Spleen (tissue), 11 donors: ENCODE results near the gene CRMP1. TPM values are rescaled to one million over a fixed set of nuclear protein-coding genes. Genes with fewer than 3 reads are reported as not detected.

Experiments used
- DNase-seq: peaks from one replicate; pipeline ENCODE4 v3.0.0-alpha.2; 2020
- H3K27ac ChIP-seq, 8 donors: fragments of 200-600 bp; sonication (generic) in 7 of 8; 1 replicate in 4 of 8; 2 replicates in 4 of 8; pipeline versions ENCODE4 v1.5.0 to v1.8.0; 2016 to 2021; ENCODE audit warnings: inconsistent platforms in 4 of 8, mild to moderate bottlenecking in 4 of 8, moderate library complexity in 1 of 8
- H3K27me3 ChIP-seq, 7 donors: fragments of 200-600 bp; sonication (generic) in 6 of 7; replicated peaks in 1 of 7; 1 replicate in 4 of 7; 2 replicates in 3 of 7; pipeline versions ENCODE4 v1.5.0 to v1.8.0; 2016 to 2021; ENCODE audit warnings: inconsistent platforms in 3 of 7, mild to moderate bottlenecking in 1 of 7
- H3K36me3 ChIP-seq, 6 donors: fragments of 200-600 bp; sonication (generic) in 5 of 6; 1 replicate in 4 of 6; 2 replicates in 2 of 6; pipeline versions ENCODE4 v1.5.0 to v1.8.0; 2016 to 2021; ENCODE audit warnings: inconsistent platforms in 2 of 6
- H3K4me1 ChIP-seq, 6 donors: fragments of 200-600 bp; sonication (generic) in 5 of 6; 1 replicate in 3 of 6; 2 replicates in 3 of 6; pipeline versions ENCODE4 v1.5.0 to v1.8.0; 2016 to 2021; ENCODE audit warnings: inconsistent platforms in 3 of 6
- H3K4me3 ChIP-seq, 8 donors: fragments of 200-600 bp; sonication (generic) in 7 of 8; 1 replicate in 4 of 8; 2 replicates in 4 of 8; pipeline versions ENCODE4 v1.5.0 to v1.8.0; 2016 to 2021; ENCODE audit warnings: inconsistent platforms in 4 of 8, mild to moderate bottlenecking in 4 of 8, moderate library complexity in 2 of 8
- H3K9me3 ChIP-seq, 8 donors: fragments of 200-600 bp; sonication (generic) in 7 of 8; 1 replicate in 4 of 8; 2 replicates in 4 of 8; pipeline versions ENCODE4 v1.5.0 to v1.8.0; 2016 to 2021; ENCODE audit warnings: inconsistent platforms in 4 of 8
- POLR2A ChIP-seq, 3 donors: fragments of 450-650 bp; IDR thresholded peaks; one replicate each; pipeline ENCODE4 v1.5.1; 2017; ENCODE audit warnings: antibody characterized with exemption in 3 of 3, mild to moderate bottlenecking in 1 of 3
- POLR2AphosphoS5 ChIP-seq, 3 donors: sonication (generic); formaldehyde crosslinking; IDR thresholded peaks; one replicate each; pipeline ENCODE4 v1.5.1; 2017; ENCODE audit warnings: antibody characterized with exemption in 3 of 3
- WGBS, 5 donors: extraction: QIAGEN DNeasy Blood & Tissue Kit in 3 of 5; methylation state at CpG; one replicate each; pipeline versions ENCODE4 v1.1.5 to v1.1.7; 2013 to 2018; 5-methylcytosine and 5-hydroxymethylcytosine counted together
- intact Hi-C: fragments of 100-400 bp; cut with DNase I; formaldehyde crosslinking; loops from one replicate; pipeline ENCODE4 v1.15.0; 2023; ENCODE audit warnings: low total_unique reads
- polyA plus RNA-seq, 3 donors: library from polyadenylated mRNA; stranded (reverse); fragments of 200-250 nt; gene quantifications; one replicate each; pipeline ENCODE4 v1.2.1, GENCODE V29; 2013
- total RNA-seq, 7 donors: library from RNA; depleted of rRNA in 3 of 7; stranded (reverse); fragments of >200 nt in 3 of 7; fragmentation: NEBNext Ultra II Directional in 4 of 7; extraction: Animal tissue kit (Norgen Biotek cat#: 25700) in 4 of 7; gene quantifications; one replicate each; pipeline versions ENCODE4 v1.1.0 to v1.2.1, GENCODE V29; 2016 to 2021
- TF ChIP-seq, protein P1 (sequence below), 11 experiments: fragments of 200-600 bp in 7 of 11; fragments of 450-650 bp in 4 of 11; sonication (generic) in 4 of 11; IDR thresholded peaks in 8 of 11; conservative IDR thresholded peaks in 3 of 11; 1 replicate in 7 of 11; 2 replicates in 4 of 11; pipeline versions ENCODE4 v1.4.0 to v1.8.0; 2016 to 2021; ENCODE audit warnings: antibody characterized with exemption in 11 of 11, inconsistent platforms in 4 of 11, mild to moderate bottlenecking in 1 of 11
- donor health status: healthy with polysubstance abuse.
- donor health status: DM: no; HTN: no; CAD: no; lungs with moderate emphysema.
- donor health status: DM: no; HTN: no; CAD: no.
- donor health status: Bipolar disorder and iron deficiency.
- donor health status: healthy.
- donor health status: DM: no; HTN: no; CAD: no.
- donor health status: DM: yes; HTN: yes; CAD: no.

The CRMP1 gene
- total and polyA plus RNA-seq, 10 donors, result 0.03 to 2.3 (median 0.85) TPM; not detected in 1

DNA sequence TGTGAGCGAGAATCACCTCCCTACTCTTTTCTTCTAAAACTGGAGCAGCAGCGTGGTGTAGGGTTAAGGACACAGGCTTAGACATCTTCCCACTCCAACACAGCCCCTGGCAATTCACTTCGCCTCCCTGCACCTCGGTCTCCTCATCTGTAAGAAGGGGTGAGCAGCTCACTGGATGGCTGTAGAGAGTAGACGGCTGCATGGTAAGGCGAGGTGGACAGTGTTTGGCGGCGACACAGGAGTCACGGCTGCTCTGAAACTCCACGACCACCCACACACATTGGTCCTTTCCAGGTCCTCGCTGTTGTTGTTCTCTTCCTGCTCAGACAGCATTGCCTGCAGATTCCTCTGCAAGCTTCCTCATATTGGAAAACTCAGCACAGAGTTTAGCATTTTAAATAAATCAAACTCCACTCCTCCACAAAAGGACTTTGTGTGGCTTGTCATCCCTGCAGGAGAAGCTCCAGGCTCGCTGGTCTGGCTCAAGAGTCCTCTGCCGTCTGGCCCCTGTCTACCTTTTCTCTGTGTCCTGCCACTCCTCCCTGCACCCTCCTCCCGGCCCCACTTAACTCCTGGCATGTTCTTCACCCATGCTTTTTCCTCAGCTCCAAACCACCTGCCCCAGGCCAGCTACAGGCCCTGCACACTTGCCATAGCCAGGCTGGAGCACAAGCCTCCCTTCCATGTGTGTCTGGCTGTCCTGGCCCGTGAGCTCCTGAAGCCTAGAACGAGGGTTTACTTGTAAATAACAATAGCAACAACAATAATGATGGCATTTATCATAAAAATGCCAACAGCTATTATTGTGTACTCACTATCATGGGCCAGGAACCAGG, 41.3 kb upstream of the CRMP1 start:
- no peaks in the 10 kb centered on the region for H3K36me3 ChIP-seq
- DNase-seq, result no peak
- peaks cover 0 to 29% (median 0%) of the 10 kb centered on the region in 7 donors for H3K27me3 ChIP-seq
- H3K27ac ChIP-seq, result no peak overlapping the region
- no peak overlapping the region for H3K4me3 ChIP-seq
- H3K9me3 ChIP-seq, result no peaks in the 10 kb centered on the region
- H3K4me1 ChIP-seq, result no peaks in the 10 kb centered on the region
- WGBS, 5 donors, result 67 to 76% (median 69%) methylated on average over 16 of the region's 16 CpGs
- TF ChIP-seq, protein P1, sequence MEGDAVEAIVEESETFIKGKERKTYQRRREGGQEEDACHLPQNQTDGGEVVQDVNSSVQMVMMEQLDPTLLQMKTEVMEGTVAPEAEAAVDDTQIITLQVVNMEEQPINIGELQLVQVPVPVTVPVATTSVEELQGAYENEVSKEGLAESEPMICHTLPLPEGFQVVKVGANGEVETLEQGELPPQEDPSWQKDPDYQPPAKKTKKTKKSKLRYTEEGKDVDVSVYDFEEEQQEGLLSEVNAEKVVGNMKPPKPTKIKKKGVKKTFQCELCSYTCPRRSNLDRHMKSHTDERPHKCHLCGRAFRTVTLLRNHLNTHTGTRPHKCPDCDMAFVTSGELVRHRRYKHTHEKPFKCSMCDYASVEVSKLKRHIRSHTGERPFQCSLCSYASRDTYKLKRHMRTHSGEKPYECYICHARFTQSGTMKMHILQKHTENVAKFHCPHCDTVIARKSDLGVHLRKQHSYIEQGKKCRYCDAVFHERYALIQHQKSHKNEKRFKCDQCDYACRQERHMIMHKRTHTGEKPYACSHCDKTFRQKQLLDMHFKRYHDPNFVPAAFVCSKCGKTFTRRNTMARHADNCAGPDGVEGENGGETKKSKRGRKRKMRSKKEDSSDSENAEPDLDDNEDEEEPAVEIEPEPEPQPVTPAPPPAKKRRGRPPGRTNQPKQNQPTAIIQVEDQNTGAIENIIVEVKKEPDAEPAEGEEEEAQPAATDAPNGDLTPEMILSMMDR (IDR thresholded peaks at IDR 0.05 in 8 of 11, conservative IDR thresholded peaks at IDR 0.05 in 3 of 11), result no peak
- TF ChIP-seq POLR2AphosphoS5 (IDR thresholded peaks at IDR 0.05) (no peak), POLR2A (IDR thresholded peaks at IDR 0.05) (no peak)
- intact Hi-C loops, result no loop called here

DNA sequence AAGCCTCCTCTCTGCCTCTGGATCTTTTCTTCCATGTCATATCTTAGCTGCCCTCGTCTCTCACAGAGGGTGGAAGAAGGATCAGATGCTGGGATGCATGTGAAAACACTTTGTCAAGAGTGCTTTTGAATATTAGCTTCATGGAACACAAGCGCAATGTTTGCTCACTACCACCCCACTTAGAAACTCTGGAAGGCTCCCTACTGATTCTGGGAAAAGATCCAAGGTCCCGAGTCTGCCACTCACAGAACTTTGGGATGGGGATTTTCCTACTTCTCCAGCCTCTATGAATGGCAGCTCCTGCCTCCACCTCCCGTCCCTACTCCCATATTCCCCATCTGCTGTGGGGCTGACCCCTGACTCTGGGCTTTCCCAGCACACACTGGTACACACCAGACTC, 40.2 kb upstream of the CRMP1 start:
- H3K27me3 ChIP-seq, result peaks cover 0 to 29% (median 0%) of the 10 kb centered on the region in 7 donors
- H3K27ac ChIP-seq, result no peak overlapping the region
- DNase-seq, result no peak
- TF ChIP-seq POLR2AphosphoS5 (IDR thresholded peaks at IDR 0.05), result no peak
- TF ChIP-seq POLR2A (IDR thresholded peaks at IDR 0.05), result no peak
- TF ChIP-seq, protein P1 (IDR thresholded peaks at IDR 0.05 in 8 of 11, conservative IDR thresholded peaks at IDR 0.05 in 3 of 11), result no peak
- no peaks in the 10 kb centered on the region for H3K9me3 ChIP-seq
- intact Hi-C loops, result no loop called here
- H3K4me1 ChIP-seq, result no peaks in the 10 kb centered on the region
- H3K36me3 ChIP-seq, result no peaks in the 10 kb centered on the region
- H3K4me3 ChIP-seq, result no peak overlapping the region
- WGBS, 5 donors, result 55 to 67% (median 62%) methylated on average over 4 of the region's 4 CpGs

DNA sequence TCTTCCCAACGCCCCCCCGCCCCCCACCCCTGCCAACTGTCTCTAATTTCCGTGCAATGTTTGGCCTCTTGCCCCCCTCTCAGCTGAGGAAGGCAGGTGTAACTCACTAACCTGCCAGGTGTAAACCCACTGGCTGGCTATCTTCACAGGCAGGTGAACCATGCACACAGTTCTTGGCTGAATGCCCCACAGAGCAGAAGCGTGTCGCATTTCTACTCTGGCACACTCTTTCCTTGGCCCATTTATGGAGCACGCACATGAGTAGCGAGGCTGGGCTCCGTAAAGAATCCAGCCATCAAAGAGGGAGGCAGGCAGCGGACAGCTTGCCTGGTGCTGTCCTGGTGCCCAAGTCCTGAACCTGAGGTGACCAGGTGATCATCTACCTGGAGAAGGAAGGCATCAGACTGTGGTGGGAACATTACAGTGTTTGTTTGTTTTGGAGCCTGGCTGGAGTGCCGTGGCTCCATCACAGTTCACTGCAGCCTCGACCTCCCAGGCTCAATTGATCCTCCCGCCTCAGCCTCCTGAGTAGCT, 39.2 kb upstream of the CRMP1 start:
- TF ChIP-seq, protein P1 (IDR thresholded peaks at IDR 0.05 in 8 of 11, conservative IDR thresholded peaks at IDR 0.05 in 3 of 11), result no peak
- no peak for TF ChIP-seq POLR2AphosphoS5 (IDR thresholded peaks at IDR 0.05)
- no peak for TF ChIP-seq POLR2A (IDR thresholded peaks at IDR 0.05)

DNA sequence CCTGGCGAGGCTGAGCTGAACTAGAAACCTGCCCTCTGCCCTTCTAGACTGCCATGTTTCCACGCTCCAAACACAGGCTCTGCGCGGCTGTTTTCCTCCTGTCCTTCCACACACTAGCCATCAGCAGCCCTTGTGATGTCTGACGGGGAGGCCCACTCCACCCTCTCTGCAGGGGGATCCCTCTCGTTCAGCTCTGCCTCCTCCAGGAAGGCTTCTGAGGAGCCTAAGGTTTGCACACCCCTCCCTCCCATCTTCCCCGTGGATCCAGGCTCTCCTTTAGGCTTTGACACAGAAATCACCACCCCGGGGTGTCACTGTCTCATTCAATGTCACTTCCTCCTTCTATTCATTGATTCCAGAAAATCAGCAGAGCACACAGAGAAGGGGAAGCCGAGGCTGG, 38.6 kb upstream of the CRMP1 start:
- no peak overlapping the region for H3K4me3 ChIP-seq
- no peak overlapping the region for H3K27ac ChIP-seq
- no peaks in the 10 kb centered on the region for H3K36me3 ChIP-seq
- no peaks in the 10 kb centered on the region for H3K4me1 ChIP-seq
- intact Hi-C loops, result no loop called here
- DNase-seq, result no peak
- WGBS, 5 donors, result 38 to 52% (median 45%) methylated on average over 9 of the region's 9 CpGs
- peaks cover 0 to 29% (median 0%) of the 10 kb centered on the region in 7 donors for H3K27me3 ChIP-seq
- no peak for TF ChIP-seq POLR2AphosphoS5 (IDR thresholded peaks at IDR 0.05)
- TF ChIP-seq POLR2A (IDR thresholded peaks at IDR 0.05), result no peak
- TF ChIP-seq, protein P1 (IDR thresholded peaks at IDR 0.05 in 8 of 11, conservative IDR thresholded peaks at IDR 0.05 in 3 of 11), result no peak
- H3K9me3 ChIP-seq, result no peaks in the 10 kb centered on the region

More for the DNA sequence above, 39.2 kb upstream of the CRMP1 start:
- H3K9me3 ChIP-seq, result no peaks in the 10 kb centered on the region
- H3K27me3 ChIP-seq, result peaks cover 0 to 29% (median 0%) of the 10 kb centered on the region in 7 donors
- H3K4me3 ChIP-seq, result no peak overlapping the region
- H3K27ac ChIP-seq, result no peak overlapping the region
- no peaks in the 10 kb centered on the region for H3K36me3 ChIP-seq
- intact Hi-C loops, result no loop called here
- 67 to 90% (median 76%) methylated on average over 12 of the region's 12 CpGs for WGBS, 5 donors
- no peak for DNase-seq
- no peaks in the 10 kb centered on the region for H3K4me1 ChIP-seq
